Activated CD8-positive, alpha-beta memory T cell treated with anti-CD3 and anti-CD28 coated beads for 1 hour (primary cell): Measurements from ENCODE around the gene SIK1.
"Not testable (repeated sequence)": the region's sequence is repeated elsewhere in the genome, so short reads cannot be mapped to it uniquely, and the experiment has no call there.

Experiments used
- DNase-seq, 2 donors: peaks; one replicate each; pipeline ENCODE4 v3.0.0-alpha.2; 2020; ENCODE audit warnings: low read depth in 1 of 2; ENCODE audit errors: extremely low read depth in 1 of 2

Gene SIK1

DNA sequence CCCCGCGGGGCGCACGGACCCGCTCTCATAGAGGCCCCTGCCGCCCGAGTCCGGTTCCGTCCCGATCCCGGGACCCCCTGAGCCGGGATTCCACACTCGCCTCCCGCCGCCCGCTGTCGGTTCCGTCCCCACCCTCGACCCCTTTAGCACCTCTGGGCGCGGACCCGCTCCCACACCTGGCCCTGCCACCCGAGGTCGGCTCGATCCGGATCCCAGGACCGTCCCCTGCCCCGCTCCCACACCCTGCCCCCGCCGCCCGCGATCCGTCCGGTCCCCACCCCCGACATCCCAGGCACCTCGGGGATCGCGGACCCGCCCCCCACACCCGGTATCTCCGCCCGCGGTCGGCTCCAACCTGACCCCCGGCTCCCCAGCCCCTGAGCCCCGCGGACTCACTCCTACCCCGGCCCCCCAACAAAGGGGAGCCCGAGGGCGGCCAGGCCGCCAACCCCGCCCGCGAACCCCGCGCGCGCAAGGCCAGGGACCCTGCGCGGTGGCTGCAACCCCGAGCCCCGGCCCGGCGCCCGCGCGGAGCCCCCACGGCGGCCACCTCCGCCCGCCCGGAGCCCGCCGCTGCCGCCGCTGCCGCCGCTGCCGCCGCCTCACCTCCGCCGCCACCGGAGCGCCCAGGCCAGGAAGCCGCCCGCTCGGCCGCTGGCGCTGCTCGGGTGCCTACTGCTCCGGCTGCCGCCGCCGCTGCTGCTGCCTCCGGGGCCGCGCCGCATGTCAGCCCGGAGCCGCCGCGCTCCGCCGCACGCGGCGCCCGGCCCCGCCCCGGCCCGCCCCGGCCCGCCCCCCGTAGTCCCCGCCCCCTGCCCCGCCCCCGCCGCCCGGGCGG is at the start of gene SIK1:
TSS of gene SIK1 (minus strand) at position 728 of the 838 bp plus-strand sequence. CDS start 953 bp downstream, outside the sequence.
- DNase-seq: not testable (repeated sequence)

- not testable (repeated sequence) for DNase-seq
Measured at GRCh38 chr21:43471597-43472242, 44.8 kb upstream of the SIK1 start.

DNA sequence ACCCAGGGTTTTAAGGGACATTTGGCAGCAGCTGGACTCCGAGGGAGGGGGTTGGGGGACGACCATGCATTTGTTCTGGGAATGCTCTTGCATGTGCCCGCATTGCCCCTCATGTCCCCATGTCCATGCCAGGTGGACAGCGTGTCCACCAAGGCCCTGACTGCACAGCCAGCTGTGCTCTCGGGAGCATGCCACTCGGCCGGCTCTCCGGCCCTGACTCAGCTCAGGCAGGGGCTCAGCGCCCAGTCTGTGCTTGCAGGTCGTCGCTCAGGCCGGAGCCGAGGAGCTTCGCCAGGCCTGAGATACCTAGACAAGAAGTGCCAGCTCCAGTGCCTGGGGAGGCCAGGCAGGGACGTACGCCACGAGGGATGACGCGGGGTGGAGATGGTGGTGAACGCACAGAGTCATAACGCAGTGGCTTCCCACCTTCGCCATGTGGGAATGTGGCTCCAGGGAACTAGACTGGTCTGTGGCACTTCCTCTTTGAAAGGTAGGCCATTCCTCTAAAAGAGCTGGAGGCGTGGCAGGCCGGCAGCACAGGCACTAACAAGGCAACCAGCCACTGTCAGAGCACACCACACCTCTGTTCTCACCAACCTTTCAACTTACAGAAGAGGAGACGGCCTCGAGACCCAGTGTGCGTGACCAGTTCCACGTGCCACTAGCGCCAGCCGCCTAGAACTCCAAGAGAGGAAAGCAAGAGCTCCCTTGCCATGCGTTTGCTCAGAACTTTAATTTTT is 43.0 kb upstream of the SIK1 start:
- not testable (repeated sequence) for DNase-seq

GRCh38 chr21:43467785-43468184 is 40.9 kb upstream of the SIK1 start:
- no peak for DNase-seq

- DNase-seq: not testable (repeated sequence)
Measured at GRCh38 chr21:43465159-43465558, 38.2 kb upstream of the SIK1 start.

DNA sequence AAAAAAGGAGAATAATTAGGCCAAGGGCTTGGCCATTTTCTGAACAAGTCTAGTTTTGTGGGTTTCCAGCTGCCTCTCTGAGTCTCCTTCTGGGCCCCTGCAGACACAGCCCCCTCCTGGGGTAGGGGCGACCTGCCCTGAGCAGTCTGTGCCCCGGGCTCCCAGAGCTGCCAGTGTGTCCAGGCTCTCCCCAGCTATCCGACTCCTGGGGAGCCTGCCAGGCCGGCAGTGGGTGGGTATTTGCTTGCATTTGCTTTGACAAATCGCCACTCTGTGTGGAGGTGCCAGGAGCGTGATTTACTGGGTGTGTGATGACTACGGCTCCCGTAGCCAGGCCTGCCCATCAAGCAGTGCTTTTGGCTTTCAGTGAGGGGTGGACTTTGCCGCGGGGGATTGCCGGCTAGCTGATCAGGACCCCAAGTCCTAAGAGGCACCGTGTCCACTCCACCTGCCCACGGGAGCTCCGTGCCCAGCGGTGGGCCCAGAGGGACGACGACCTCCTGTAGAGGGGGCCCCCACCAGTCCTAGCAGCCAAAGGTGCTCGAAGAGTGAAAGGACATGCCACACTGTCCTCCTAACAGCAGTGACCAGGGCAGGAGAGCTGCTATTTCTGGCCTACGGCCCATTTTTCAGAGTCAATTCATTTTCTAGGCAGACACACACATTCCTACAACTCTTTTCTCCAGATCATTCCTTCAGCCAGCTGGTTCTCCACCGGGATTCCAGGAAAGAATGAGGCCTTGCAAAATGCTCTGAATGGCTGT is 36.7 kb upstream of the SIK1 start:
- DNase-seq: not testable (repeated sequence)

GRCh38 chr21:43462932-43463331 is 36.0 kb upstream of the SIK1 start:
- not testable (repeated sequence) for DNase-seq

DNA sequence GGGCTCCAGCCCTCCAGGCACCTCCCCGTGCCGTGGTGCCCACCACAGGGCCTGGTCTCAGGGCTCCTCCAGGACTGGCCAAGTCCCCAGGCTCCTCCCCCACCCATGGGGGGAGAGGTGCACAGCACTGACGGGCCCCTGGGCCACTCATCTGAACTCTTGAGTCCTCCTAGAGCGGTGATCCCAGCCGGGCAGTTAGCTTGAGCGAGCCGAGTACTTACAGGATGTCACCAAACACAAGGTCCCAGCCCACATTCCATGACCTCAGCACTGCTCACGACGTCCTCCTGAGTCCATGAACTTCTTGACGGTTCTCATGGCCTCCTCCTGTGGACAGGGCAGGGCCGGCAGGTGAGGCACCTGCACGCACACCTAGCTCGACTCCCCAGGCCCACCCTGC is 33.5 kb upstream of the SIK1 start:
- DNase-seq: not testable (repeated sequence)

- DNase-seq: not testable (repeated sequence)
Measured at GRCh38 chr21:43458995-43459394, 32.1 kb upstream of the SIK1 start.

DNA sequence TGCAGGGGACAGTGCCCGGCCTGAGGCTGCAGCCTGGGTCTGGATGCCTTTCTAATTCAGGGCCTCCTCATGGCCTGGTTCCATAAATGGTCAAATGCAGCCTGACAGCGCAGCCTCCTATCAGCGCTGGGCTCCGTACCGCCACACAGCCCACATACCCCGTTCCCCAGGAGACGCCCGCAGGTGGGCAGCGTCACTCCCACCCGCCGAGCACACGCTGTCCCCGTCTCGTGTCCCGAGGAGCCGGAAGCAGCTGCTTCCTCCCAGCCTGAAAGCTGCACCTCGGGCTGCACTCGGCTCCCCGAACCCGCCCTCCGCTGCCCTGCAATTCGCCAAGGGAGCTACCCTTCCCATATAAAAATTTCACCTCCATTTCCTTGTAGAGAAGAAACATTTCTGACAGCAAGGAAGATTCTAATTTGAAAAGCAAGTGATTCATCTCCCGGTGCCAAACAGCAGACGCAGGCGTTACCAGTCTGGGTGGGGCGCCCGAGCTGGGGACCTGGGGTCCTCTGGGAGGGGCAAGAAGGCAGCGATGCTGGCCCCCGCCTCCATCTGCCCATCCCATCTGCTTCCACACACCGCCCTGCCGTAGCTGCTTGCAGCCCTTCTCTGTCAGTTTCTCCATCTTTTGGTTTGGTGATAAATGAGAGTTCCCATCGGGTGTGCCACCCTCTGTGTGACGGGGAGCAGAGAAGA is 29.8 kb upstream of the SIK1 start:
- DNase-seq: not testable (repeated sequence)

DNA sequence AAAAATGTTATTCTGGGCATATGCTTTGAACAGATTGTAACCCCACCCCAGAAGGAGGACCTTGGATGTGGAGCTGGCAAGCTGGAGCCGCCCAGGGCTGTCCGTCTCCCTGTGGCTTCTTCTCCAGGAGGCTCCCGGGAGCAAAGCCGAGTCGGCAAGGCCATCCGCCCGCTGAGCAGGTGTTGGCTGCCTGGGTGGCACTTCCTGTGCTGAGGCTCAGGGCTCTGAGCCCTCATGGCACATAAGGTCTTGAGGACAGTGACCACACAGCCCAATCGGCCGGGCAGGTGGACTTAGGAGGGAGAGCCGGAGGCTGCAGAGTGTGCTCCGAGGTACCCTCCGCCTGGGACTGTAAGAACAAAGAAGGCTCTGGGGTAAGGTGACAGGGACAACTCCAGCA is 28.8 kb upstream of the SIK1 start:
- not testable (repeated sequence) for DNase-seq

GRCh38 chr21:43454176-43454575 is 27.2 kb upstream of the SIK1 start:
- not testable (repeated sequence) for DNase-seq

GRCh38 chr21:43451850-43452249 is 24.9 kb upstream of the SIK1 start:
- DNase-seq: not testable (repeated sequence)

DNA sequence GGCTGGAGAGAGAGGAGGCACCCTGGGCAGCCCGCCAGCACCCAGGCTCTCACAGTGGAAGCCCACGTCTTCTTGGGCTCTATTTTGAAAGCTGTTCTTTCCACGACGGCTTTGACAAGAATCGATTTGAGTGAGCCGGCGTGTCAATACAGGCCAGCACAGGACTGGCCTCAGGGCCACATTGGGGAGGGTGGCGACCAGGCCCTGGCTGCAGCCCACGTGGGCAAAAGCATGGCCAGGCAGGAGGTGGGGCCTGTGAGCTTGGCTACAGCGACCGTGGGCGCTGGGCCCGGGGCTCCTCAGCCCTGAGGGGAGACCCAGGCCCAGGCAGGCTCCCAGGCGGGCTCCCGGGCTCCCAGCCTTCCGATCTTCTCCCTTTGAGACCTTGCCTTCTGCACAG is 23.4 kb upstream of the SIK1 start:
- not testable (repeated sequence) for DNase-seq

- not testable (repeated sequence) for DNase-seq
Measured at GRCh38 chr21:43447353-43447977, 20.5 kb upstream of the SIK1 start.

DNA sequence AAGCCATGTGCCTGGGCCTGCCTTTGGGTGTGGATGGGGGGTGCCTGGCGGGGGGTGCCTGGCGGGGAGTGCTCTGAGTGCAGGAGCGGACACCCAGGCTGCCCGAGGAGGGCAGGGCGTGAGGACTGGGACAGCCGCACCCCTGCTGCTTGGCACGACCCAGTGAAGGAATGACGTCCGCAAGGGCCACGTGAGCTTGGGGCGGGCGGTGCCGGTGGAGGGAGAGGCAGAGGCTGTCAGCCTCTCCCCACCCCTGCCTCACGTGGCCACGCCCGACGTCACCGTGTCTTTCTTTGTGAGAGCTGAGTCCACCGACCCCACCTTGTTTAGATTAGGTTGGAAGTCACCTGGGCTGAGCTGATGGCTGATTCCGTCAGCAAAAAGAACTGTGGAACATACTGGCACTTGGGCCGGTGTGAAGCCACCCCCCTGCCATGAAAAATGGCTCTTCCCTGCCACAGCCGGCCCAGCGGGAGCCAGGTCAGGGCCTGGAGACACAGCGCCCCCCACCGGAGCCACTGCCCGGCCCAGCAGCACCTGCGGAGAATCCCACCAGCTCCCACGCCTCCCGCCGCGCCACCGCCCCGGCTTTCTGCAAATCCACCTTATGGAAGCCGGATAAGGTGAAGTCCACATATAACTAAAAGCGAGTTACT is 19.5 kb upstream of the SIK1 start:
- DNase-seq: not testable (repeated sequence)

DNA sequence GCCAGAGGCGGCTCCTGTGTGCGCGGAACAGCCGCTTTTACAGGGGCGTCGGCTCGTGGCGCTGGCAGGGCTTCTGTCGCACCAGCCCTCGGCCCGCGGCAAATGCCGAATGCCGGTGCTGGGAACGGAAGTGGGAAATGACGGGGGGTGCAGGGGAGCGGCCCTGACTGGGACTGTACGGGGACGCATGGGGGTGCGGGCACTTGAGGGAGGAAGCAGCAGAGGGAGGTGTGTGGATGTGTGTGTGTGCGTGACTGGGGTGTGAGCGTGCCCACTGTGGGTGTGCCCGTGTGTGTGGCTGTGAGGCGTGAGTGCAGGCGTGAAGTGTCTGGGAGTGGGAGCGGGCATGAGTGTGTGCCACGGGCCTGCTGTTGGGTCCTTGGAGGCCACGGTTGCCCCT is 17.6 kb upstream of the SIK1 start:
- DNase-seq: not testable (repeated sequence)

GRCh38 chr21:43442571-43442970 is 15.6 kb upstream of the SIK1 start:
- DNase-seq: not testable (repeated sequence)
